GM21367 (cell line): Measurements from ENCODE around the gene CHSY3.
"Not testable (repeated sequence)": the region's sequence is repeated elsewhere in the genome, so short reads cannot be mapped to it uniquely, and the experiment has no call there.

ENCODE experiments used
- ATAC-seq: cut with Tn5 transposase; IDR thresholded peaks from one replicate; pipeline ENCODE4 v1.9.1; 2021; ENCODE audit not compliant: unreplicated experiment

CHSY3 gene

DNA sequence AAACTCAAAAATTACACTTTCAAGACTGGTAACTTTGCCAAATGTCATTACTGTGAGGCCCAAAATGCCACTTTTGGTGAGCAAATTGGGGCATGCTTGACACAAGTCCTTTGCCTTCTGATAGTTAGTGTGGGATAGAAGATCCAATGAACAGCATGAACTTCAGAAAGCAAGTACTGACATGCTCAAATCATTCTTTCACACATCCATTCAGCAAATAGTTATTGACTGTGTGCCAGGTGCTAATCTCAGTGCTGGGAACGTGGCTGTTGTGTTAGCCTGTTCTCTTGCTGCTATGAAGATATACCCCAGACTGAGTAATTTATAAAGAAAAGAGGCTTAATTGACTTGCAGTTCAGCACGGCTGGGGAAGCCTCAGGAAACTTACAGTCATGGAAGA is 247.0 kb downstream of the CHSY3 start:
- no peak for ATAC-seq

DNA sequence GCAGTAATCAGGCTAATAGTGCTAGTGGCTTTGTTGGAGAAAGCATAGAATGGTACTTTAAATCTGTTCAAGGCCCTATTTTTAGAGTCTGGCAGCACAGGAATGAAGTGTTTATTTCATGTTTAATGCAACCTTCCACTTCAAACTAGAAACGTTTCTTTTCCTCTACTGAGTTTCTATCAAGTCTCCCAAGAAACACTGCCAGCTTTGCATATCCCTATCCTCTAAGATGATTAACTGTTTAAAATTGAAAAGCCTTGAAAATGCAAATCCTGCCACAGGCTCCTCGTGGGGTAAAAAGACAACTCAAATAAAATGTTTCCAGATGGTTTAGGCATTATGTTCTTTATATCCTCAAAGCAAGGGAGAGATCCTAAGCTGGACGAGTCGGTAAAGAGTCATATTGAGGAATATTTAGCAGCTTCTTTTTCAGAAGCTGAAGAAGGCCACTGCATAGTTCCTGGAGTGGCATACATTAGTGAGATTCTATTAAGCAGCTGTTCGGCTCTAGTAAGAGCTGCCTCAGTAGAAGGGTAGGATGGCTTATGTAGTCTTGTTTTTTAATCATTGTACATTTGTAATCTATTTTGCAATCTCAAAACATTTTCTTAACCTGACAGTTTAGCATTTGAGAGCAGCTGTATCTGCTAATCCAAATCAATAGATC is 251.2 kb downstream of the CHSY3 start:
- no peak for ATAC-seq

DNA sequence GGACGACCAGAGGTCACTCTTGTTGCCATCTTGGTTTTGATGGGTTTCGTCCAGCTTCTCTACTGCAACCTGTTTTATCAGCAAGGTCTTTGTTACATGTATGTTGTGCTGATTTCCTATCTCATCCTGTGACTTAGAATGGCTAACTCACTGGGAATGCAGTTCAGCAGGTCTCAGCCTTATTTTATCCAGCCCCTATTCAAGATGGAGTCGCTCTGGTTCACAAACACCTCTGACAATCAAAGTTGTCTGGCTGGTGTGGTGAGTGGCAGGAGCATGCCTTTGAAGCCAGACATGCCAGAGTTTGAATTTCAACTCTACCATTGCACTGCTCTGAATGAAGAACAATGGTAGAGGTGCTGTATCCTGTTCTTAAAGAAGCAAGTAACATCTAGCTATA is 253.8 kb downstream of the CHSY3 start:
- no peak for ATAC-seq

DNA sequence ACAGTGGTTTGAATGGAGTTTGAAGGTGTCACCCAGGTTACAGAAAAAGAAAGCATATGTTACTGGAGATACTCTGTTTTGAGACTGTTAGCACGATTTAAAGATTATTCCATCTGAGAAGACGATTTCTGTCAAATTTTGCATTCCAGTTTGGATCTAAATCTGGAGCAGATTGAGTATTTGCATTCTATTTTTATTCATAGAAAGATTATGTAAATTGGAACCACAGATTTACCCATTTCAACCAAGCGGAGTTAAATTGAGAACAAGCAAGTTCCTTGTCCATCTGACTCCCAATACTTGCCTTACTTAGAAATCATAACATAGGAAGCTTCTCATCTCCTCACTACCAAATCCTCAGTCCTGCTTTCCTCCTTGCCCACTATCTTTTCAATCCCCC is 255.7 kb downstream of the CHSY3 start:
- no peak for ATAC-seq

DNA sequence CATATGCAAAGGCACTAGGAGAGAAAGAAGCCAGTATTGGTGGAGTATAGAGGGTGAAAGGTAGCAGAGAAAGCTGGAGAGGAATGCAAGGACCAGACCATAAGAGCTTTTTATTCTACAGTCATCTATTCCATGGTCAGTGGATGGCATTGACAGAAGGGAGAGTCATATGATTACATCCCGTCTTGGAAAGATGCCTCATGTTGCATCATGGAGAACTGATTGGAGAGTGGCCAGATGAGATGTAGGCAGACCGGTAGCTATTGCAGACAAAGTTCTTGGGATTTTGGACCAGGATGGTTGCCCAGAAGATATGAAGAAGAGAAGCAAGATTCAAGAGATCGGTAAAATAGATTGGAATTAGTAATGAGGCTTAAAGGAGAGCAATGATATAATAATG is 260.7 kb downstream of the CHSY3 start:
- ATAC-seq: no peak

DNA sequence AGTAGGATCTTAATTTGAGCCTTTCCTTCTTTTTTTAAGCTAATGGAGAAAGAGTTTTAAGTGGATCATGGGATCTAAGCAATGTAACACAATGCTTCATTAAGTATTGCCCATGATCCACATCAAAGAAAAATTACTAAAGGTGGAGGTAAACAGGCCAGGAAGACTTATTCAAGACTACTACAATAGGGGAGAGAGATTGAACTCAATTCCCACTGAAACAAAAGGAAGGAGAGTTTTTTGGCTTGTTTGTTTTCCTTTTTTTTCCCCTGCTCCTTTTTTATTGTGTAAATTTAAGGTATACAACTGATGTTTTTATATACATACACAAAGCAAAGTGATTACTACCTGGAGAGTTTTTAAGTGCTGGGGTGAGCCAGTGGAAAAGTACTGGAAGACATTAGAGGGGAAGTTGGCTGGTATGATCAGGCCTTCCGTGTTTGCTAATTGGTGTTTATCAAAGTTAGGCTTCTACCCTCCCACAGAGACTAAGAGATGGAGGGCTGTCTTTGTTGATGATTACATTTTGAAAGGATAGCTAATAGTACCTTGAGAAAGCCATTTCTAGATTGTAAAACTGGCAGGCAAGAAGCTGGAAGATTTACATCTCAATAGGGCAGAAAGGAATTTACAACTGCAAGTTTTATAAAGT is 262.7 kb downstream of the CHSY3 start:
- no peak for ATAC-seq

DNA sequence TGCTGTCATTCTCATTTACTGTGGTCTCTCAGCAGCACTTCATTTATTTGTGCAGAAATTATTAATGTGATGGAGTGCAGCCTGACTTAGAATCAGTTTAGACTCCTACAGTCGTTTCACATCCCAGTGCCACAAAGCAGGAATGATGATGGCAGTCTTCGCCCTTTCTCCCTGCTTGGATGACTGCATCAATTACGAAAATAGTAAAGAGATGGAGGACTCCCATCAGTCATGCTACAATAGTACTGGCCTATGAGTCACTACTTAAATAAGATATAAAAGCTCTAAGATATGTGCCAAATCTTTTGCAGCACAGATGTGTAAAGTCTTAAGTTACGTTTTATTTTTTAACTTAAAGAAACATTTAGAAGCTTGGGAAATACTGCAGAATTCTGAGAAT is 263.9 kb downstream of the CHSY3 start:
- no peak for ATAC-seq

DNA sequence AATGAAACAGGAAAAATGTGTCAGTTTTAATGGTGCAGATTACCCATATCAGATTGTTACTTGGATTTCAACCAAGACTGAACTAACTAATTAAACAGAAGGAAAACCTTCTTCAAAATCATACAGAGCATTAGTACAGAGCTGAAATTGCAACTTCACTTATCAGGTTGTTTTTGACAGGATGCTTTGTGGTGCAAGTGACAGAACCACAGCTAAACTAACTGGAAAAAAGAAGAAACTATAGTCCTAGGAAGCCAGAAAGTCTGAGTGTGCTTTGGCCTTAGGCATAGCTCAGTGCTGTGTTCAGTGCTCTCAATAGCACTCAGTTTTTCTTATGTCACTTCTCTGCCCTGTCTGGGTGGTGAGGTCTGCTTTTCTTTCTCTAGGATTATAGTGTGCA is 267.4 kb downstream of the CHSY3 start:
- no peak for ATAC-seq

DNA sequence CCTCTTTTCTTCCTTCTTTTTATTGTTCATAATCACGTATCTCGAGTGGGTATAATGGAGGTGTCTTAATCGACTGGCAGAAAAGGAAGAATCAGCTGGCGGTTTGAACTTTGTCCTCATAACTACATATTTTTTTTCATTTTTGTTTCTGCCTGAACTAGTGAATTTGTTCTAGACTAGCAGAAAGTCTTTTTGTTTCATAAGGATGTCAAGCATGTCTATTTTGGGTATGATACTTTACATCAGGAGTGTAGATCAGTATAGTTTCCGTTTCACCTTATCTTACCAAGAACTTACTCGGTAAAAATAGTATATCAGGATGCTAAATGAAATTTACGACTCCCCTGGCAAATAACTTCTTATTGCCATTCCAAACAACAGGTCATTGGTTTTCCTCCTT is 278.9 kb downstream of the CHSY3 start:
- ATAC-seq: no peak

DNA sequence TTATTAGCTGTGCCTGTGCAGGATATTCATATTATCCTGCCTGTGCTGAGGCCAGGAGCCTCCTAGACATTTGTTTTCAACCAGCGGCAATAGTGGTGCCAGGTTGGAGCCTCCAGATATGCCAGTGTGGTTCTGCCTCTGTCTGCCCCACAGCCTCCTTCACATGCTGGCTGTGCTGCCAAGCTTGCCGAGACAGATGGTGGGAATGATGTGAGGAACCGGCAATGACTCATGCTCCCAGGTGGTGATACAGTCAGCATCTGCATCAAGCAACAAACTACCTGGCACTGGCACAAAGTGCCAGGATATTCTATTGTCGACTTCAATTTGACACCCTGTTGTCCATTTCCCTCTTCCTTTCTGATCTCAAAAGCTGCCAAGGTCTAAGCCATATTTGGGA is 285.7 kb downstream of the CHSY3 start:
- no peak for ATAC-seq

DNA sequence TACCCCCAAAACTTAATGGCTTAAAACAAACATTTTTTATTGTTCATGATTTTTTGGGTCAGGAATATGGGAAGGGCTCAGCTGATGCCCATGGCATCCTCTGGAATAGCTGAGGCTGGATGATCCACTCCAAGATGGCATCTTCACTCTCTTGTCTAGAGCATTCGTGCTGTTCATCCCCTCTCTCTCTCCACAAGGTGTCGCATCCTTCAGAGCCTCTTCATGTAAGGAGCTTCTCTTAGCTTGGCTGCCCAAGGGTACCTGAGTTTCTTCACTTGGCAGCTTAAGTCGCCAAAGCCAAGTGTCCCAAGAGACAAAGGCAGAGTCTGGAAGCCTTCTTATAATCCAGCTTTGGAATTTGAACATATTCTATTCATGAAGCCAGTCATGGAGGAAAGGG is 294.7 kb downstream of the CHSY3 start:
- ATAC-seq: peak; percentile 71

DNA sequence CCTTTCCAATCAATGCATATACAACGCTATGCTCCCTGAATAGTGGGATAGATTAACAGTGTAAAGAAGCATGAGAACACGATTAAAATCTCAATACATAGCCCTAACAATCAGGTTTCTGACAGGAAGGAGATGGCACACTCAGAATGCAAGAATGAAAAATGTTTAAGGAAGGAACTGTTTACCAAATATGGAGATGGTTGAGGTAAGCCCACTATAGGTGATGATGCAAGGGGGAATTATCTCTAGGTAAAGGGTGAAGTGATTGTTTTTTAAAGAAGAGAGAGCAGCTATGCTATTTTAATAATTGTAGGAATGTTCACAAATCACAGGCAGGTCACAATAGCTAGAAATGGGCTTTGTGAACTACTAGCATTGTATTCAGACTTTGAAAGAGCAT is 302.4 kb downstream of the CHSY3 start:
- ATAC-seq: no peak

DNA sequence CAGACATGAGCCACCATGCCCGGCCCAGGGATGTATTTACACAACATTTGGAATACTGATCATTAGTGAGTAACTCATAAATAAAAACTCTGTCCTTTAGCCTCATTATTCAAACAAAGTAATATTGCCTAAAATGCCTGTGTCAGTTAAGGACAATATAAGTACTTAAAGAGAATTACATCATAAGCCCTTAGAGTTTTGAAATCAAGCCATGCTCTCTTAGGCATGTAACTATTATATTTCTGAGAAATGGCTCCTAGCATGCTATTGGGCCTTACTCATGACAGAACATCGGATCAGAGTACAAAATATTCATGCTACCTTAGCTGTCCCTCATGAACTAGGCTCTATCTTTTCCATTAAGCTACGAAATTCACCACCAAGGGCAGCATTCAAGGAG is 309.3 kb downstream of the CHSY3 start:
- no peak for ATAC-seq

DNA sequence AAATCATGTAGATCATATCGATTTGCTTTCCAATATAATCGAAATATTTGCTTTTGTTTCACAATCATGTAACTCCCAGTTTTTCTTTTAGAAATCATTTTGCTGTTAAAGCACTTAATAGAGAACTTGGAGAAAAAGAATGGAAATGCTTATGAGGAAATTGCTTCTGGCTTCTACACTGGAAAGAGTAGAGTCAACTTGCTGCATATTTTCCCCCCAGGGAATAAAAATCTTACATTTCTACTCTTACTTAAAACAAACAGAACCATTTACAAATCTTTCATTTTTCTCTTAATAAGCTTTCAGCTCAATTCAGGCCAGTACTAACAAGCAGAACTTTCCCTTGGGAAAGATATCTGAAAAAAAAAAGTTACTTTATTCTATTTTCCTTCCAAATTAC is 312.0 kb downstream of the CHSY3 start:
- ATAC-seq: no peak

DNA sequence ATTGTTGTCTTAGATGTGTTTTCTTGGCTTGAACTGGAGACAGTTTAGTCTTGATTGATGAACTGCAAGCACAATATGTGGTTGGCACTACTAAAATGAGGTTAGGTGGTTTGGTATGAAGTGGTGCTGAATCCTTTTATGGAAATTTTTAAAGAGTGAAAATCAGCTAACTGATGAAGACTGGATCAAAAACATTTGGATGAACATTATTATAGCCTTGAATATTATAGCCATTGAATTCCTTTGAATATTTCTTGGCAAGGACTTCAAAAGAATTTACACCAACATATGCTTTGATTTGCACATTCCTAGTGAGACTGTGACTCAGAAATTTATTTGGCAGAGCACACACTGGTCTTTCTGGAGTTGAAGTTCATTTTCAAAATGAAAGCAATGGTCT is 318.3 kb downstream of the CHSY3 start:
- ATAC-seq: no peak

DNA sequence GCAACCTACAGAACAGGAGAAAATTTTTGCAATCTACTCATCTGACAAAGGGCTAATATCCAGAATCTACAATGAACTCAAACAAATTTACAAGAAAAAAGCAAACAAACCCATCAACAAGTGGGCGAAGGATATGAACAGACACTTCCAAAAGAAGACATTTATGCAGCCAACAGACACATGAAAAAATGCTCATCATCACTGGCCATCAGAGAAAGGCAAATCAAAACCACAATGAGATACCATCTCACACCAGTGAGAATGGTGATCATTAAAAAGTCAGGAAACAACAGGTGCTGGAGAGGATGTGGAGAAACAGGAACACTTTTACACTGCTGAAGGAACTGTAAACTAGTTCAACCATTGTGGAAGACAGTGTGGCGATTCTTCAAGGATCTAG is 322.3 kb downstream of the CHSY3 start:
- ATAC-seq: not testable (repeated sequence)

DNA sequence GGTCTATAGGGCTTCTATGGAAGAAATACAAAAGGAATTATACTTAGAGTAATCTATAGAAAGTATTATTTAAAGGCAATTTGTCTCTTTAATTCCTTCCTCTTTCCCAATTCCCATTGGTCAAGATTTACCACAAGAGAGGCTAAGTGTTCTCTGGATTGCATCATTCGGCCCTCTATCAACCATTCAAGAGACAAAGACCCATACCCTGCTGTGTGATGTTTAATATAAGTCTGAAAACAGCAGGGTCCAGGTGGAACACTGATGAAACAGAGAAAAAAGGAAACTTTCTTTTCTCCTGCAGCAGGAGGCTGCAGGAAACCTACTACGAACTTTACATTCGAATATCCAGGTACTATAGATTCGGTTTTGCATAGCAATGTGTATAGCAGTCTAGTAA is 323.4 kb downstream of the CHSY3 start:
- ATAC-seq: no peak

DNA sequence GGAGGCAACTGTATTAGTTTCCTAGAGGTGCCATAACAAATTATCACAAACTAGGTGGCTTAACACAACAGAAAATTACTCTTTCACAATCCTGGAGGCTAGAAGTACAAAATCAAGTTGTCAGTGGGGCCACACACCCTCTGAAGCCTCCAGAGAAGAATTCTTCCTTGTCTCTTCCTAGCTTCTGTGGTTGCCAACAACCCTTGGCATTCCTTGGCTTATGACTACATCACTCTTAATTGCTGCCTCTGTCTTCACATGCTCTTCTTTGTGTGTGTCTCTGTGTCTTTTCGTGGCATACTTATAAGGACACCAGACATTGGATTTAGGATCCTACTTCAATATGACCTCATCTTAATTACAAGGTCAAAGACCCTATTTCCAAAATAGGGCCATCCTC is 327.5 kb downstream of the CHSY3 start:
- ATAC-seq: no peak

DNA sequence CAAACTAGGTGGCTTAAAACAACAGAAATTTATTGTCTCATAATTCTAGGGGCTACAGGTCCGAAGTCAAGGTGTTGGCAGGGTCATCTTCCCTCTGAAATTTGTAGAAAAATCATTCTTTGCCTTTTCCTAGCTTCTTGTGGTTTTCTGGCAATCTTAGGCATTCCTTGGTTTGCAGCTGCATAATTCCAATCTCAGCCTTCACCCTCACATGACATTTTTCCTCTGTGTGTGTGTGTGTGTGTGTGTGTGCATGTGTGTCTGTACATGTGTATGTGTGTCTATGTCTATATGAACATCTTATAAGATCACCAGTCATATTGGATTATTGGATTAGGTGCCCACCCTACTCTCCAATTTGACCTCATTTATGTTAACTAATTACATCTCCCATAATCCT is 330.6 kb downstream of the CHSY3 start:
- ATAC-seq: no peak
